Colonic mucosa (tissue), 4 donors: ENCODE measurements around the gene CHML. TPM values are rescaled to one million over a fixed set of nuclear protein-coding genes. Genes with fewer than 3 reads are reported as not detected.
"Not testable (repeated sequence)": the region's sequence is repeated elsewhere in the genome, so short reads cannot be mapped to it uniquely, and the experiment has no call there.

Experiments
- DNase-seq: peaks from one replicate; pipeline ENCODE4 v3.0.0-alpha.2; 2020
- H3K27ac ChIP-seq: fragments of 200-600 bp; one replicate; pipeline ENCODE4 v1.8.0; 2021
- H3K27me3 ChIP-seq: fragments of 200-600 bp; one replicate; pipeline ENCODE4 v1.8.0; 2021
- H3K36me3 ChIP-seq: fragments of 200-600 bp; one replicate; pipeline ENCODE4 v1.8.0; 2021
- H3K4me1 ChIP-seq: fragments of 200-600 bp; one replicate; pipeline ENCODE4 v1.8.0; 2021; ENCODE audit warnings: mild to moderate bottlenecking
- H3K4me3 ChIP-seq: fragments of 200-600 bp; one replicate; pipeline ENCODE4 v1.8.0; 2021
- H3K9ac ChIP-seq, 2 donors: one replicate each; pipeline ENCODE4 v1.7.0; 2013; ENCODE audit warnings: control low read depth in 2 of 2, low read depth in 2 of 2, low read length in 2 of 2
- H3K9me3 ChIP-seq: fragments of 200-600 bp; one replicate; pipeline ENCODE4 v1.8.0; 2021
- CTCF ChIP-seq: fragments of 200-600 bp; IDR thresholded peaks from one replicate; pipeline ENCODE4 v1.8.0; 2022; ENCODE audit warnings: antibody characterized with exemption, mild to moderate bottlenecking
- intact Hi-C: fragments of 100-400 bp; cut with DNase I; formaldehyde crosslinking; loops from one replicate; pipeline ENCODE4 v1.14.1; 2022
- total RNA-seq, 2 donors: library from RNA; stranded (reverse); fragmentation: NEBNext Ultra II Directional in 1 of 2; extraction: Animal tissue kit (Norgen Biotek cat#: 25700) in 1 of 2; gene quantifications; one replicate each; pipeline ENCODE4 v1.2.1, GENCODE V29; 2021
- donor health status: healthy.
- donor health status: DM: no; HTN: no; CAD: no.
- donor health status: DM: no; HTN: no; CAD: no.

Gene CHML
- total RNA-seq, 2 donors from 2014 or later = 5.7 to 10.6 TPM

- Histone ChIP-seq H3K9me3 (no peaks in the 10 kb centered on the region), H3K27me3 (no peaks in the 10 kb centered on the region), H3K9ac (no peak overlapping the region), H3K4me1 (no peaks in the 10 kb centered on the region), H3K27ac (no peak overlapping the region), H3K4me3 (no peak overlapping the region), H3K36me3 (no peaks in the 10 kb centered on the region)
- DNase-seq = no peak
- TF ChIP-seq CTCF = no peak
- intact Hi-C loops = no loop called here
These were observed 32.1 kb upstream of the CHML start for GRCh38 chr1:241672301-241672700.

- H3K36me3 ChIP-seq = no peaks in the 10 kb centered on the region
- H3K27me3 ChIP-seq = no peaks in the 10 kb centered on the region
- H3K9ac ChIP-seq = no peak overlapping the region
- intact Hi-C loops = no loop called here
- TF ChIP-seq CTCF = no peak
- no peak overlapping the region for H3K4me3 ChIP-seq
- no peaks in the 10 kb centered on the region for H3K4me1 ChIP-seq
- DNase-seq = no peak
- H3K9me3 ChIP-seq = no peaks in the 10 kb centered on the region
- no peak overlapping the region for H3K27ac ChIP-seq
These were observed 26.2 kb upstream of the CHML start for GRCh38 chr1:241666419-241666818.

- Histone ChIP-seq H3K27ac (no peak overlapping the region), H3K4me1 (no peaks in the 10 kb centered on the region), H3K9me3 (no peaks in the 10 kb centered on the region), H3K9ac (no peak overlapping the region), H3K36me3 (no peaks in the 10 kb centered on the region), H3K4me3 (no peak overlapping the region), H3K27me3 (no peaks in the 10 kb centered on the region)
- intact Hi-C loops = no loop called here
- DNase-seq = no peak
- no peak for TF ChIP-seq CTCF
These were observed 20.3 kb upstream of the CHML start for GRCh38 chr1:241660424-241660972.

- H3K27me3 ChIP-seq, H3K27ac ChIP-seq, H3K9ac ChIP-seq, H3K9me3 ChIP-seq, H3K4me3 ChIP-seq, DNase-seq, H3K36me3 ChIP-seq, H3K4me1 ChIP-seq, intact Hi-C loops: not testable (repeated sequence)
These were observed 18.8 kb upstream of the CHML start for GRCh38 chr1:241659016-241659415.

GRCh38 chr1:241658081-241658793, 18.1 kb upstream of the CHML start:
- no peaks in the 10 kb centered on the region for H3K9me3 ChIP-seq
- no peaks in the 10 kb centered on the region for H3K27me3 ChIP-seq
- DNase-seq = no peak
- H3K36me3 ChIP-seq = no peaks in the 10 kb centered on the region
- intact Hi-C loops = no loop called here
- no peak for TF ChIP-seq CTCF
- no peak overlapping the region for H3K4me3 ChIP-seq
- no peaks in the 10 kb centered on the region for H3K4me1 ChIP-seq
- no peak overlapping the region for H3K9ac ChIP-seq
- no peak overlapping the region for H3K27ac ChIP-seq

GRCh38 chr1:241654641-241655040, 14.5 kb upstream of the CHML start:
- H3K9me3 ChIP-seq = no peaks in the 10 kb centered on the region
- no peak overlapping the region for H3K9ac ChIP-seq
- no peaks in the 10 kb centered on the region for H3K4me1 ChIP-seq
- TF ChIP-seq CTCF = no peak
- no peaks in the 10 kb centered on the region for H3K27me3 ChIP-seq
- intact Hi-C loops = no loop called here
- H3K27ac ChIP-seq = no peak overlapping the region
- no peaks in the 10 kb centered on the region for H3K36me3 ChIP-seq
- no peak overlapping the region for H3K4me3 ChIP-seq
- no peak for DNase-seq
